Measurements from ENCODE around the gene SLC45A2. TPM values are rescaled to one million over a fixed set of nuclear protein-coding genes. Genes with fewer than 3 reads are reported as not detected.

The SLC45A2 gene
- total and polyA plus RNA-seq, 2 of the 8 experiments (the other 6 are each of a cell fraction or from before 2014, with no cell fraction given), result 0.09 TPM; not detected in 1

- TF ChIP-seq GTF2F1 (IDR thresholded peaks at IDR 0.05; ENCODE audit: borderline replicate concordance, low read depth, low read length), result no peak
- 0 out of 2 replicates have a peak, but pooled peaks have one; percentile 25 for TF ChIP-seq TEAD4 (IDR thresholded peaks at IDR 0.05; ENCODE audit: low read depth, low read length)
- no peak for TF ChIP-seq CHD2 (IDR thresholded peaks at IDR 0.05; ENCODE audit: low read length)
- TF ChIP-seq JUN (IDR thresholded peaks at IDR 0.05; ENCODE audit: low read depth, low read length), result no peak
- peak; percentile 42; the same call in 1 of the 2 replicates for TF ChIP-seq E2F6 (IDR thresholded peaks at IDR 0.05)
Measured at GRCh38 chr5:33931136-33931535, 53.4 kb downstream of the SLC45A2 start (continued).
